Liver (tissue), 9 donors: Measurements from ENCODE around the gene CACNA2D1. TPM values are rescaled to one million over a fixed set of nuclear protein-coding genes. Genes with fewer than 3 reads are reported as not detected.

Source experiments
- DNase-seq: peaks from one replicate; pipeline ENCODE4 v3.0.0-alpha.2; 2017; ENCODE audit warnings: low spot score
- H3K27ac ChIP-seq, 2 donors: one replicate each; pipeline ENCODE4 v1.7.0; 2013; ENCODE audit warnings: inconsistent platforms in 2 of 2, low read length in 2 of 2, control low read depth in 1 of 2, low read depth in 1 of 2, mild to moderate bottlenecking in 1 of 2
- H3K27me3 ChIP-seq, 4 donors: one replicate each; pipeline versions ENCODE4 v1.6.1 to v1.7.0; 2013; ENCODE audit warnings: low read length in 3 of 4, inconsistent platforms in 1 of 4, mild to moderate bottlenecking in 1 of 4, moderate library complexity in 1 of 4; ENCODE audit not compliant: control insufficient read depth in 4 of 4, insufficient read depth in 4 of 4
- H3K36me3 ChIP-seq, 4 donors: one replicate each; pipeline versions ENCODE4 v1.6.1 to v1.7.0; 2013; ENCODE audit warnings: low read length in 3 of 4, mild to moderate bottlenecking in 3 of 4, low read depth in 1 of 4, moderate library complexity in 1 of 4; ENCODE audit not compliant: control insufficient read depth in 4 of 4, insufficient read depth in 3 of 4
- H3K4me1 ChIP-seq, 4 donors: one replicate each; pipeline versions ENCODE4 v1.6.1 to v1.7.0; 2013; ENCODE audit warnings: low read length in 3 of 4, mild to moderate bottlenecking in 3 of 4, moderate library complexity in 1 of 4; ENCODE audit not compliant: control insufficient read depth in 4 of 4, insufficient read depth in 4 of 4
- H3K4me3 ChIP-seq, 3 donors: one replicate each; pipeline versions ENCODE4 v1.6.1 to v1.7.0; 2013; ENCODE audit warnings: low read length in 3 of 3, control low read depth in 1 of 3, low read depth in 1 of 3, mild to moderate bottlenecking in 1 of 3
- H3K9ac ChIP-seq, 2 donors: one replicate each; pipeline ENCODE4 v1.7.0; 2013; ENCODE audit warnings: low read length in 2 of 2, mild to moderate bottlenecking in 2 of 2, moderate library complexity in 2 of 2, control low read depth in 1 of 2, low read depth in 1 of 2
- H3K9me3 ChIP-seq, 4 donors: one replicate each; pipeline versions ENCODE4 v1.6.1 to v1.7.0; 2013; ENCODE audit warnings: low read length in 3 of 4; ENCODE audit not compliant: control insufficient read depth in 4 of 4
- CTCF ChIP-seq: fragments of 150-350 bp; IDR thresholded peaks from 2 replicates; pipeline ENCODE4 v1.5.1; 2017; ENCODE audit warnings: improper control_type of control experiment, low read depth, low read length; ENCODE audit not compliant: missing input control
- EGR1 ChIP-seq, 2 donors: IDR thresholded peaks; 2 replicates each; pipeline ENCODE4 v1.6.1; 2016 to 2018; ENCODE audit warnings: antibody characterized with exemption in 2 of 2, low read depth in 2 of 2
- FOXA1 ChIP-seq: IDR thresholded peaks from 2 replicates; pipeline ENCODE4 v1.6.1; 2016; ENCODE audit warnings: antibody characterized with exemption
- FOXA2 ChIP-seq: IDR thresholded peaks from 2 replicates; pipeline ENCODE4 v1.6.1; 2016; ENCODE audit warnings: antibody characterized with exemption
- GABPA ChIP-seq, 2 donors: IDR thresholded peaks in 1 of 2; conservative IDR thresholded peaks in 1 of 2; 2 replicates each; pipeline ENCODE4 v1.6.1; 2016; ENCODE audit warnings: antibody characterized with exemption in 2 of 2, mild to moderate bottlenecking in 1 of 2, moderate library complexity in 1 of 2
- HNF4G ChIP-seq: IDR thresholded peaks from 2 replicates; pipeline ENCODE4 v1.6.1; 2016; ENCODE audit warnings: antibody characterized with exemption
- JUND ChIP-seq, 2 donors: IDR thresholded peaks; 2 replicates each; pipeline ENCODE4 v1.6.1; 2016; ENCODE audit warnings: antibody characterized with exemption in 2 of 2
- NR2F2 ChIP-seq: IDR thresholded peaks from 2 replicates; pipeline ENCODE4 v1.6.1; 2016; ENCODE audit warnings: antibody characterized with exemption
- RAD21 ChIP-seq, 2 donors: IDR thresholded peaks; 2 replicates each; pipeline ENCODE4 v1.6.1; 2016; ENCODE audit warnings: antibody characterized with exemption in 2 of 2, mild to moderate bottlenecking in 2 of 2
- REST ChIP-seq: IDR thresholded peaks from 2 replicates; pipeline ENCODE4 v1.6.1; 2016; ENCODE audit warnings: antibody characterized with exemption, mild to moderate bottlenecking
- RXRA ChIP-seq, 2 donors: IDR thresholded peaks; 2 replicates each; pipeline ENCODE4 v1.6.1; 2017 to 2018; ENCODE audit warnings: antibody characterized with exemption in 2 of 2, mild to moderate bottlenecking in 1 of 2
- SP1 ChIP-seq: IDR thresholded peaks from 2 replicates; pipeline ENCODE4 v1.6.1; 2018; ENCODE audit warnings: antibody characterized with exemption, mild to moderate bottlenecking
- YY1 ChIP-seq: IDR thresholded peaks from 2 replicates; pipeline ENCODE4 v1.6.1; 2016; ENCODE audit warnings: antibody characterized with exemption, mild to moderate bottlenecking
- WGBS: extraction: QIAGEN DNeasy Blood & Tissue Kit; methylation state at CpG from one replicate; pipeline ENCODE4 v1.1.7; 2013; 5-methylcytosine and 5-hydroxymethylcytosine counted together
- polyA plus RNA-seq, 2 donors: library from polyadenylated mRNA; stranded (reverse) in 1 of 2; unstranded in 1 of 2; fragments of 200-250 nt in 1 of 2; fragments of >200 nt in 1 of 2; fragmentation: Nextera tagmentation in 1 of 2; extraction: Ambion mirVana in 1 of 2; gene quantifications; one replicate each; pipeline versions ENCODE4 v1.2.1 to v1.2.3, GENCODE V29; 2013 to 2015
- total RNA-seq, 2 donors: library from RNA; depleted of rRNA; stranded (reverse); fragments of >200 nt; gene quantifications; one replicate each; pipeline ENCODE4 v1.2.3, GENCODE V29; 2014
- TF ChIP-seq, protein P1 (sequence below): IDR thresholded peaks from 2 replicates; pipeline ENCODE4 v1.6.1; 2016; ENCODE audit warnings: antibody characterized with exemption
- TF ChIP-seq, protein P2 (sequence below): IDR thresholded peaks from 2 replicates; pipeline ENCODE4 v1.6.1; 2016; ENCODE audit warnings: antibody characterized with exemption
- donor health status: healthy.
- donor health status: healthy.
- donor health status: healthy.
- donor health status: healthy.
- donor health status: healthy.

Gene CACNA2D1
- total and polyA plus RNA-seq, 4 donors = 0.42 to 2.3 (median 0.94) TPM

- 78% methylated on average over 3 of the region's 3 CpGs for WGBS
These were observed 410.7 kb downstream of the CACNA2D1 start for GRCh38 chr7:82032901-82033300.

GRCh38 chr7:82029236-82029913 is 414.2 kb downstream of the CACNA2D1 start:
- DNase-seq = no peak
- no peaks in the 10 kb centered on the region for H3K36me3 ChIP-seq
- no peaks in the 10 kb centered on the region for H3K4me1 ChIP-seq
- H3K4me3 ChIP-seq = no peak overlapping the region
- H3K9ac ChIP-seq = no peak overlapping the region
- H3K9me3 ChIP-seq = no peaks in the 10 kb centered on the region
- H3K27me3 ChIP-seq = no peaks in the 10 kb centered on the region
- WGBS = 95% methylated on average over 1 of the region's 1 CpG
- H3K27ac ChIP-seq = no peak overlapping the region
- TF ChIP-seq, protein P1, sequence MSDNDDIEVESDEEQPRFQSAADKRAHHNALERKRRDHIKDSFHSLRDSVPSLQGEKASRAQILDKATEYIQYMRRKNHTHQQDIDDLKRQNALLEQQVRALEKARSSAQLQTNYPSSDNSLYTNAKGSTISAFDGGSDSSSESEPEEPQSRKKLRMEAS = no peak
- TF ChIP-seq FOXA2 (no peak), CTCF (no peak), HNF4G (no peak), RAD21 (IDR thresholded peaks at IDR 0.05) (no peak), RXRA (IDR thresholded peaks at IDR 0.05) (no peak), GABPA (IDR thresholded peaks at IDR 0.05 in 1 of 2, conservative IDR thresholded peaks at IDR 0.05 in 1 of 2) (no peak), JUND (IDR thresholded peaks at IDR 0.05) (no peak), FOXA1 (no peak), NR2F2 (no peak)
- TF ChIP-seq, protein P2, sequence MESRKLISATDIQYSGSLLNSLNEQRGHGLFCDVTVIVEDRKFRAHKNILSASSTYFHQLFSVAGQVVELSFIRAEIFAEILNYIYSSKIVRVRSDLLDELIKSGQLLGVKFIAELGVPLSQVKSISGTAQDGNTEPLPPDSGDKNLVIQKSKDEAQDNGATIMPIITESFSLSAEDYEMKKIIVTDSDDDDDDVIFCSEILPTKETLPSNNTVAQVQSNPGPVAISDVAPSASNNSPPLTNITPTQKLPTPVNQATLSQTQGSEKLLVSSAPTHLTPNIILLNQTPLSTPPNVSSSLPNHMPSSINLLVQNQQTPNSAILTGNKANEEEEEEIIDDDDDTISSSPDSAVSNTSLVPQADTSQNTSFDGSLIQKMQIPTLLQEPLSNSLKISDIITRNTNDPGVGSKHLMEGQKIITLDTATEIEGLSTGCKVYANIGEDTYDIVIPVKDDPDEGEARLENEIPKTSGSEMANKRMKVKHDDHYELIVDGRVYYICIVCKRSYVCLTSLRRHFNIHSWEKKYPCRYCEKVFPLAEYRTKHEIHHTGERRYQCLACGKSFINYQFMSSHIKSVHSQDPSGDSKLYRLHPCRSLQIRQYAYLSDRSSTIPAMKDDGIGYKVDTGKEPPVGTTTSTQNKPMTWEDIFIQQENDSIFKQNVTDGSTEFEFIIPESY = no peak

More at GRCh38 chr7:82032901-82033300, 410.7 kb downstream of the CACNA2D1 start:
- Histone ChIP-seq H3K36me3 (no peaks in the 10 kb centered on the region), H3K9ac (no peak overlapping the region), H3K4me1 (no peaks in the 10 kb centered on the region), H3K9me3 (no peaks in the 10 kb centered on the region), H3K4me3 (no peak overlapping the region), H3K27ac (no peak overlapping the region), H3K27me3 (peaks cover 0 to 5% (median 0%) of the 10 kb centered on the region in 4 donors)
- TF ChIP-seq, protein P2 = no peak
- TF ChIP-seq RXRA (IDR thresholded peaks at IDR 0.05) (no peak), RAD21 (IDR thresholded peaks at IDR 0.05) (no peak), NR2F2 (no peak), EGR1 (IDR thresholded peaks at IDR 0.05; ENCODE audit: low read depth in 2 of 2) (no peak), REST (no peak), GABPA (IDR thresholded peaks at IDR 0.05 in 1 of 2, conservative IDR thresholded peaks at IDR 0.05 in 1 of 2) (no peak), FOXA2 (no peak), YY1 (no peak), FOXA1 (no peak), SP1 (no peak), HNF4G (no peak)
- no peak for DNase-seq
